Dedifferentiated amniotic fluid mesenchymal stem cell (primary cell): Measurements from ENCODE around the gene RCN2.
"Not testable (repeated sequence)": the region's sequence is repeated elsewhere in the genome, so short reads cannot be mapped to it uniquely, and the experiment has no call there.

Experiments
- DNase-seq: peaks from one replicate; pipeline ENCODE4 v3.0.0-alpha.2; 2016; ENCODE audit errors: extremely low spot score

The RCN2 gene, protein sequence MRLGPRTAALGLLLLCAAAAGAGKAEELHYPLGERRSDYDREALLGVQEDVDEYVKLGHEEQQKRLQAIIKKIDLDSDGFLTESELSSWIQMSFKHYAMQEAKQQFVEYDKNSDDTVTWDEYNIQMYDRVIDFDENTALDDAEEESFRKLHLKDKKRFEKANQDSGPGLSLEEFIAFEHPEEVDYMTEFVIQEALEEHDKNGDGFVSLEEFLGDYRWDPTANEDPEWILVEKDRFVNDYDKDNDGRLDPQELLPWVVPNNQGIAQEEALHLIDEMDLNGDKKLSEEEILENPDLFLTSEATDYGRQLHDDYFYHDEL

DNA sequence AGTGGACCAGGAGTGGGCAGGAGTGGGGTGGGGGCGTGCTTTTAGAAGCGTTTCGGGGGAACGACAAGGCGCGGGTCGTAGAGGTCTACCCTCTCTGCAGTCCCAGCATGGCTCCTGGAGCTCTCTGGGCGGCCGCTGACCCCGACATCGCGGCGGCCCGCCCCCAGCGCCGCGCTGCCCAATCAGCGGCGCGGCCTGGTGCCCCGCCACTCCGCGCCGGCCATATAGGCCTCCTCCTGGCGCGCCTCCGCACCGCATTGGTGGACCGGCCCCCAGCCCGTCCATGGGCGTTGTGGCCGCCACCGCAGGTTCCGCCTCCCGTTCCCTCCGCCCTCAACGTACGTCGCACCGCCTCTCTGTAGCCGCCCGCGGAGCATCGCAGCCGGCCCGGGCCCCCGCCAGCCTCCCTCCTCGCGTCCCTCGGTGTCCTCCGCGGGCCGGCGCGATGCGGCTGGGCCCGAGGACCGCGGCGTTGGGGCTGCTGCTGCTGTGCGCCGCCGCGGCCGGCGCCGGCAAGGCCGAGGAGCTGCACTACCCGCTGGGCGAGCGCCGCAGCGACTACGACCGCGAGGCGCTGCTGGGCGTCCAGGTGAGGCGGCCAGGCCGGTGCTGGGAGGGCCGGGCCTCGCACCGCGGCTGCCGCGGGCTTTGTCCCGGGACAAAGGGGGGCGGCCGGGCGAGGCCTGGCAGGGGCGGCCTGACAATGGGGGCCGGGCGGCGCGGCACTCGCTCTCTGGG, at the start of gene RCN2:
RCN2 (plus strand) TSS at position 353 of the 738 bp plus-strand sequence; CDS start at position 446, 93 bp downstream.
- peak; percentile 92 for DNase-seq

- no peak for DNase-seq
Measured at GRCh38 chr15:76885212-76885611, 46.3 kb upstream of the RCN2 start.

GRCh38 chr15:76887280-76888141, 44.0 kb upstream of the RCN2 start:
- not testable (repeated sequence) for DNase-seq

DNA sequence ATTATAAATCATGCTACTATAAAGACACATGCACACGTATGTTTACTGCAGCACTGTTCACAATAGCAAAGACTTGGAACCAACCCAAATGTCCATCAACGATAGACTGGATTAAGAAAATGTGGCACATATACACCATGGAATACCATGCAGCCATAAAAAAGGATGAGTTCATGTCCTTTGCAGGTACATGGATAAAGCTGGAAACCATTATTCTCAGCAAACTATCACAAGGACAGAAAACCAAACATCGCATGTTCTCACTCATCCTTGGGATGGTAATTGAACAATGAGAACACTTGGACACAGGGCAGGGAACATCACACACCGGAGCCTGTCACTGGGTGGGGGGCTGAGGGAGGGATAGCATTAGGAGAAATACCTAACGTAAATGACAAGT, 38.7 kb upstream of the RCN2 start:
- DNase-seq = not testable (repeated sequence)

- DNase-seq = no peak
Measured at GRCh38 chr15:76894174-76894573, 37.4 kb upstream of the RCN2 start.

- DNase-seq = no peak
Measured at GRCh38 chr15:76898102-76898501, 33.4 kb upstream of the RCN2 start.

DNA sequence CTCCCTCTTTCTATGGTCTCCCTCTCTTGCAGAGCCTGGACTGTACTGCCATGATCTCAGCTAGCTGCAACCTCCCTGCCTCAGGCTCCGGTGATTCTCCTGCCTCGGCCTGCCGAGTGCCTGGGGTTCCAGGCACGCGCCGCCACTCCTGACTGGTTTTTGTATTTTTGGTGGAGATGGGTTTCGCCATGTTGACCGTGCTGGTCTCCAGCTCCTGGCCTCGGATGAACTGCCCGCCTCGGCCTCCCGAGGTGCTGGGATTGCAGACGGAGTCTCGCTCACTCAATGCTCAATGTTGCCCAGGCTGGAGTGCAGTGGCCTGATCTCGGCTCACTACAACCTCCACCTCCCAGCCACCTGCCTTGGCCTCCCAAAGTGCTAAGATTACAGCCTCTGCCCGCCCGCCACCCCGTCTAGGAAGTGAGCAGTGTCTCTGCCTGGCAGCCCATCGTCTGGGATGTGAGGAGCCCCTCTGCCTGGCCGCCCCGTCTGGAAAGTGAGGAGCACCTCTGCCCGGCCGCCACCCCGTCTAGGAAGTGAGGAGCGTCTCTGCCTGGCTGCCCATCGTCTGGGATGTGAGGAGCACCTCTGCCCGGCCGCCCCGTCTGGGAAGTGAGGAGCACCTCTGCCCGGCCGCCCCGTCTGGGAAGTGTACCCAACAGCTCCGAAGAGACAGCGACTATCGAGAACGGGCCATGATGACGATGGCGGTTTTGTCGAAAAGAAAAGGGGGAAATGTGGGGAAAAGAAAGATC, 32.2 kb upstream of the RCN2 start:
- not testable (repeated sequence) for DNase-seq

DNA sequence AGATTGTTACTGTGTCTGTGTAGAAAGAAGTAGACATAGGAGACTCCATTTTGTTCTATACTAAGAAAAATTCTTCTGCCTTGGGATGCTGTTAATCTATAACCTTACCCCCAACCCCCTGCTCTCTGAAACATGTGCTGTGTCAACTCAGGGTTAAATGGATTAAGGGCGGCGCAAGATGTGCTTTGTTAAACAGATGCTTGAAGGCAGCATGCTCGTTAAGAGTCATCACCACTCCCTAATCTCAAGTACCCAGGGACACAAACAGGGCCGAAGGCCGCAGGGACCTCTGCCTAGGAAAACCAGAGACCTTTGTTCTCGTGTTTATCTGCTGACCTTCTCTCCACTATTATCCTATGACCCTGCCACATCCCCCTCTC, 31.6 kb upstream of the RCN2 start:
- not testable (repeated sequence) for DNase-seq

- no peak for DNase-seq
Measured at GRCh38 chr15:76901965-76902364, 29.6 kb upstream of the RCN2 start.

- peak; percentile 19 for DNase-seq
Measured at GRCh38 chr15:76903251-76903681, 28.3 kb upstream of the RCN2 start.

DNA sequence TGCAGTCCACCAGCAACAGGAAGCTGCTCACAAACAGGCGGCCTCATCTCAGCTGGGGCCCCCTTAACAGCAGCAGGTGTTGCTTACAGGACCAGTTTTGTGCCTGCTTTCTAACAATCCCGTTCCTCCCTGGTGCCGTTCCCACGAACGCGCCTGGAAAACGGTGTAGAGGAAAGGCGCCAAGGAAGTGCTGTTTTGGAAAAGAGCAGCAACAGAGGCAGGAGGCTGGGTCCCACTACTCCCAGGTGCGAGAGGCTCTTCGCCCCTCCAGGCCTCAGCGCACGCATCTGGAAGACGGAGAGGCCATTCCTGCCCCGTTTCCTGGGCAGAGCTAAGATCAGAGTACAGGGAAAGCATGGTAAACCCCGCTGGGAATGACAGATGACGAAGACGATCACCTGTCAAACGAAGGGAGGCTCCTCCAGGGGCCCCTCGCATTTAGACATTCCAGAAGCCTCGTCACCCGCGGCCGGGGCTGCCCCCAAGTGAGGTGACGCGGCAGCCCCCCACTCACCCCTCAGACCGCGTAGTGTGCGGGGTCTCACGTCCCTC, 27.0 kb upstream of the RCN2 start:
- no peak for DNase-seq

- DNase-seq = peak; percentile 66
Measured at GRCh38 chr15:76905013-76905839, 26.3 kb upstream of the RCN2 start, which contains the start of gene SCAPER. Gene SCAPER (minus strand): TSS chr15:76905340. CDS start chr15:76883817, 21,523 bp downstream.

DNA sequence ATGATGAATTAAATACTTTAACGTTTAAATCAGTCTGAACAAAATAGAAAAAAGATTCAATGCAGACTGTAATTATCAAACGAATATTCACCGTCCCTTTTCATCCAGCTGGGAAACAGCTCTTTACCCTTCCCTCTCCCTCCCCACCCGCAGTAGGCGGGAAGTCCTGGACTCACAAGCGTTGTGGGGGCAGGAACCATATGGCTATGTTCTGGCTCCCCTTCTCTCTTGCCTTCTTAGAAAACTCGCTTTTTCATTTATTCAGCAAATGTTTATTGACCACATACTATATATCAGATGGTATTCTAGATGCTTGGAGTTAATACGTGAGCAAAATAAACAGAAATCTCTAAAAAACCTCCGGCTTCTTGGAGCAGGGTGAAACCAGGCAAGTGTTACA, 25.7 kb upstream of the RCN2 start:
- no peak for DNase-seq

GRCh38 chr15:76912430-76912829, 19.1 kb upstream of the RCN2 start:
- DNase-seq = no peak

- DNase-seq = no peak
Measured at GRCh38 chr15:76913737-76914136, 17.8 kb upstream of the RCN2 start.

DNA sequence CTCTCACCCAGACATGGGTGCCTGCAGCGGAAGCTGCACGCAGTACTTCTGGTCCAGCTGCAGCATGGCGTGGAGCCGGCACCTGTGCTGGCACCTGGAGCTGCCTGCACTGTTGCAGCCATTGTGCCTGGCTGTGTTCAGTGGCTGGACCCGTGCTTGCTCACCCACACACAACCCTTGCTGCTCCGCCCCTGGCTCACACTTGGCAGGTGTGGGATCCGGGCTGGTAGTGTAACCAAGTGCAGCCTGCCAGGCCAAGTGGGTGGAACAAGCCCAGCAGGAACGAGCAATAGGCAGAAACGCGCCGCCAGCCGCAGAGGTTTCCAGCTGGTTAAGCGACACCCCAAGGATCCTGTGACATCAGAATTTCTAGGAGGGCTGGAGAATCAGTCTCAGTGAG, 15.2 kb upstream of the RCN2 start:
- no peak for DNase-seq

- no peak for DNase-seq
Measured at GRCh38 chr15:76928201-76928600, 3.3 kb upstream of the RCN2 start.

- DNase-seq = no peak
Measured at GRCh38 chr15:76929011-76929760, 2.4 kb upstream of the RCN2 start.

- no peak for DNase-seq
Measured at GRCh38 chr15:76930831-76931396, 635 bp upstream of the RCN2 start.
